Measurements from ENCODE around the gene DEPDC5.

Gene DEPDC5

GRCh38 chr22:31897842-31898805 is 144.3 kb downstream of the DEPDC5 start:
- DNase-seq = no peak

GRCh38 chr22:31898926-31899325 is 145.1 kb downstream of the DEPDC5 start:
- no peak for DNase-seq

- DNase-seq = no peak
These were observed 145.8 kb downstream of the DEPDC5 start for GRCh38 chr22:31899669-31900068.

GRCh38 chr22:31901388-31902137 is 147.7 kb downstream of the DEPDC5 start:
- DNase-seq = no peak

GRCh38 chr22:31904651-31905050 is 150.8 kb downstream of the DEPDC5 start:
- DNase-seq = no peak

GRCh38 chr22:31905356-31905755 is 151.5 kb downstream of the DEPDC5 start:
- no peak for DNase-seq

GRCh38 chr22:31906086-31906485 is 152.3 kb downstream of the DEPDC5 start:
- no peak for DNase-seq

GRCh38 chr22:31906569-31906968 is 152.8 kb downstream of the DEPDC5 start:
- no peak for DNase-seq

- no peak for DNase-seq
These were observed 156.2 kb downstream of the DEPDC5 start for GRCh38 chr22:31909977-31910376.

GRCh38 chr22:31911565-31912406 is 158.0 kb downstream of the DEPDC5 start:
- no peak for DNase-seq

GRCh38 chr22:31912407-31912743 is 158.6 kb downstream of the DEPDC5 start:
- no peak for DNase-seq

- no peak for DNase-seq
These were observed 161.8 kb downstream of the DEPDC5 start for GRCh38 chr22:31915586-31915985.

GRCh38 chr22:31917227-31917921 is 163.6 kb downstream of the DEPDC5 start:
- no peak for DNase-seq

- no peak for DNase-seq
These were observed 165.9 kb downstream of the DEPDC5 start for GRCh38 chr22:31919730-31920129.

- DNase-seq = no peak
These were observed 166.5 kb downstream of the DEPDC5 start for GRCh38 chr22:31920306-31920705.

GRCh38 chr22:31921106-31921505 is 167.3 kb downstream of the DEPDC5 start:
- DNase-seq = no peak

- no peak for DNase-seq
These were observed 168.7 kb downstream of the DEPDC5 start for GRCh38 chr22:31922534-31922933.

GRCh38 chr22:31923136-31923535 is 169.3 kb downstream of the DEPDC5 start:
- no peak for DNase-seq

- DNase-seq = no peak
These were observed 169.9 kb downstream of the DEPDC5 start for GRCh38 chr22:31923747-31924146.

GRCh38 chr22:31925056-31925455 is 171.2 kb downstream of the DEPDC5 start:
- DNase-seq = no peak

GRCh38 chr22:31926024-31926423 is 172.2 kb downstream of the DEPDC5 start:
- no peak for DNase-seq

- no peak for DNase-seq
These were observed 173.2 kb downstream of the DEPDC5 start for GRCh38 chr22:31926969-31927368.

- no peak for DNase-seq
These were observed 173.7 kb downstream of the DEPDC5 start for GRCh38 chr22:31927562-31927961.

Data from NCI-H524 treated with DMSO at 0.1 percent for 48 hours (cell line).